Right cardiac atrium (tissue), 5 donors: ENCODE results near the gene RNF213. TPM values are rescaled to one million over a fixed set of nuclear protein-coding genes. Genes with fewer than 3 reads are reported as not detected.

Experiments used
- ATAC-seq, 2 donors: fragments of 200-7000 bp; cut with Tn5 transposase; one replicate each; pipeline versions ENCODE4 v1.8.0 to v1.9.1; 2020; ENCODE audit warnings: moderate library complexity in 2 of 2, mild to moderate bottlenecking in 1 of 2
- DNase-seq, 3 donors: peaks; one replicate each; pipeline ENCODE4 v3.0.0-alpha.2; 2020
- H3K27ac ChIP-seq: one replicate; pipeline ENCODE4 v1.5.1; 2013; ENCODE audit warnings: mild to moderate bottlenecking, low read length, control low read depth, moderate library complexity
- H3K27me3 ChIP-seq: one replicate; pipeline ENCODE4 v1.6.1; 2013; ENCODE audit not compliant: control insufficient read depth, insufficient read depth
- H3K4me1 ChIP-seq: one replicate; pipeline ENCODE4 v1.6.1; 2013; ENCODE audit warnings: low read length; ENCODE audit not compliant: control insufficient read depth, insufficient read depth
- H3K4me3 ChIP-seq: one replicate; pipeline ENCODE4 v1.5.1; 2013; ENCODE audit warnings: low read length, control low read depth
- H3K9me3 ChIP-seq: one replicate; pipeline ENCODE4 v1.6.1; 2013; ENCODE audit warnings: low read length; ENCODE audit not compliant: control insufficient read depth
- WGBS: extraction: QIAGEN DNeasy Blood & Tissue Kit; methylation state at CpG from one replicate; pipeline ENCODE4 v1.1.7; 2013; 5-methylcytosine and 5-hydroxymethylcytosine counted together
- intact Hi-C, 4 donors: fragments of 100-400 bp; cut with DNase I; formaldehyde crosslinking; loops; one replicate each; pipeline versions ENCODE4 v1.11.0 to v1.14.0; 2022 to 2023
- polyA plus RNA-seq: library from polyadenylated mRNA; stranded (reverse); fragments of 200-250 nt; gene quantifications from one replicate; pipeline ENCODE4 v1.2.3, GENCODE V29; 2013
- total RNA-seq, 4 donors: library from RNA; stranded (reverse); fragmentation: NEBNext Ultra II Directional; extraction: Animal tissue kit (Norgen Biotek cat#: 25700); gene quantifications; one replicate each; pipeline ENCODE4 v1.2.1, GENCODE V29; 2021
- donor health status: healthy with polysubstance abuse.
- donor health status: DM: no; HTN: yes; CAD: no.
- donor health status: DM: no; HTN: no; CAD: no.
- donor health status: DM: no; HTN: yes; CAD: no; lungs with severe emphysema.
- donor health status: DM: yes; HTN: yes; CAD: no.

RNF213 gene
- total and polyA plus RNA-seq, 5 donors = 28.7 to 49.7 (median 43.0) TPM

DNA sequence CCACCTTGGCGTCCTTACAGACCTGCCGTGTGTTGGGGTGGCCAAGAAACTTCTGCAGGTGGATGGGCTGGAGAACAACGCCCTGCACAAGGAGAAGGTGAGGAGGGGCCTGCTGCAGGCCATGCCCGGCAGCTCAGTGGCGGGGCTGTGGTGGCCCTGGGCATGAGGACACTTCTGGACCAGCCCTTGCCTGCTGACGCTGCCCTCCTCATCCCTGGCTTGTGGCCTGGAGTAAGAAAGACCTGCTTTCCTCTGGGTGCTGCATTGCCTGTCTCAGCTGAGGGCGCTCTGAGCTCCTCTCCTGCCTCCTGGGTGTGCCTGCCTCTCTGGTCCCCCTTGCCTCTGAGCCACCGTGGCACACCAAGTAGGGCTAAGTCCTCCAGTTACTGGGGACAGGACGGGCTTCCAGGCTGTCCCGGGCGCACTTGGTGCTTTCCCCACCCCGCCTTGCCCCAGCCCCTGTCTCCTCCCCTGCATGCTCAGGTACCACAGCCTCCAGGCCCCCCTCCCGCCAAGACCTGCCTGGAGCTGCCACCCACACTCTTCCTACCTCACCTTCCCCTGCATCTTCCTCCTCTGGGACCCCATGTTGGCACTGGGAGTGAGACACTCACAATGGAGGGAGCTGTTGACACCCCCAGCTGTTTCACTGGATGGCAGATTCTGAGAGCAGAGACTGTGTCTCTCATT lies 163.0 kb downstream of the RNF213 start:
- no peaks in the 10 kb centered on the region for H3K9me3 ChIP-seq
- 79% methylated on average over 13 of the region's 13 CpGs for WGBS
- H3K4me3 ChIP-seq = no peak overlapping the region
- H3K27me3 ChIP-seq = no peaks in the 10 kb centered on the region
- no peak overlapping the region for H3K27ac ChIP-seq
- DNase-seq (no peak), ATAC-seq (no peak)
- intact Hi-C loops = loop anchor here in 2 of 4 donors (2.0 to 10.0 kb wide), 2 partner anchors 557 to 681 kb away; no protein-coding TSS in a partner anchor
- no peaks in the 10 kb centered on the region for H3K4me1 ChIP-seq

DNA sequence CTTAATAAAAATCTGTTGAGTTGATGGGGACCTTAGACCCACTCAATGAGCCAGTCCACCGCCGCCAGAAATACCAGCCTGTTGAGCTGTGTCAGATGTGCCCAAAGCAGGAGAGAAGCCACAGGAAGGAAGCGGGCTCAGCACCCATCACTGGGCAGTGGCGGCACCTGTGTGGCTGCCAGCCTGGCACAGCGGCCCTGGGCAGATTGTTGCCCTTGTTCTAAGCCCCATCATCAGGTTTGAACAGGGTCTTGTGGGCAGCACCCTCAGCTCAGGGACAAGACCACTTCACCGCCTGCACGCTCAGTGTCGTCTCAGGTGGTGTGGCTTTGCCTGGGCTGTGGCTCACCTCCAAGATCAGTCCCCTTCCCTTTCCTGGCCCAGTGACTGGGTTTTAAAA lies 163.6 kb downstream of the RNF213 start:
- 79% methylated on average over 8 of the region's 8 CpGs for WGBS
- peak in 2 of 3 donors; percentile 33 to 59 for DNase-seq
- intact Hi-C loops = loop anchor here in 2 of 4 donors (2.0 to 10.0 kb wide), 2 partner anchors 557 to 681 kb away; no protein-coding TSS in a partner anchor
- no peaks in the 10 kb centered on the region for H3K9me3 ChIP-seq
- H3K4me3 ChIP-seq = no peak overlapping the region
- no peak overlapping the region for H3K27ac ChIP-seq
- H3K4me1 ChIP-seq = no peaks in the 10 kb centered on the region
- H3K27me3 ChIP-seq = no peaks in the 10 kb centered on the region
- no peak for ATAC-seq

DNA sequence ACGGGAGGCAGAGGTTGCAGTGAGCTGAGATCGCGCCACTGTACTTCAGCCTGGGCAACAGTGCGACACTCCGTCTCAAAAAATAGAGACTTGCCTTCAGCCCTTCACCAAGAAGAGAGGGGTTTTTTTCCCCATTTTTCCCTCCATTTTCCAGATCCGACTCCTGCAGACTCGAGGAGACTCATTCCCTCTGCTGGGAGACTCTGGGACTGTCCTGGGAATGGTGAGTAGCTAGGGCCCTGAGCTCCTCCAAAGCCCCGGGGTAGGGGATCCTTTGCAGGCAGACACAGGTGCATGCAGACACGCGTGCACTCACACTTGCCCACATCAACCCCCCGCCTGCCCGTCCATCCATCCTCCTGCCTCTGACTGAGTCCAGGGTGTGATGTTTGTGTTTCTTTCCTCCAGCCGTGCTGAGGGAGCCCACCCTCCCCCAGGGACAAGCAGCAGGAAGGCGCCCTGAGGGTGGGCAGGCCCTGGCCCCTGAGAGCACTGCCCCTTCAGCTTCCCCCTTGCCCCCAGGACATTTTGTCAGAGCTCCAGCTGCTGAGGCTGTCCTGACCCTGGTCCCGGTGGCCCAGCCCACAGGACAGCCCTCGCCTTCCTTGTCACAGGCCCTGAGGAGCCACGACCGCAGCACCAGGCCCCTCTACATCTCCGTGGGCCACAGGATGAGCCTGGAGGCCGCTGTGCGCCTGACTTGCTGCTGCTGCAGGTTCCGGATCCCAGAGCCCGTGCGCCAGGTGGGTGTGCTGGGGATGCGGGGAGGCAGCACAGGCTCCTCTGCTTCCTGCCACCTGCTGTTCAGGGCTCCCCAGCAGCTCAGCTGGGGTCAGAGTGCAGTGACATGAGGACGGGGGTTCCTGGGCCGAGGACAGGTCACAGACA lies 164.5 kb downstream of the RNF213 start:
- no peaks in the 10 kb centered on the region for H3K27me3 ChIP-seq
- DNase-seq = peak in 1 of 3 donors; percentile 37

DNA sequence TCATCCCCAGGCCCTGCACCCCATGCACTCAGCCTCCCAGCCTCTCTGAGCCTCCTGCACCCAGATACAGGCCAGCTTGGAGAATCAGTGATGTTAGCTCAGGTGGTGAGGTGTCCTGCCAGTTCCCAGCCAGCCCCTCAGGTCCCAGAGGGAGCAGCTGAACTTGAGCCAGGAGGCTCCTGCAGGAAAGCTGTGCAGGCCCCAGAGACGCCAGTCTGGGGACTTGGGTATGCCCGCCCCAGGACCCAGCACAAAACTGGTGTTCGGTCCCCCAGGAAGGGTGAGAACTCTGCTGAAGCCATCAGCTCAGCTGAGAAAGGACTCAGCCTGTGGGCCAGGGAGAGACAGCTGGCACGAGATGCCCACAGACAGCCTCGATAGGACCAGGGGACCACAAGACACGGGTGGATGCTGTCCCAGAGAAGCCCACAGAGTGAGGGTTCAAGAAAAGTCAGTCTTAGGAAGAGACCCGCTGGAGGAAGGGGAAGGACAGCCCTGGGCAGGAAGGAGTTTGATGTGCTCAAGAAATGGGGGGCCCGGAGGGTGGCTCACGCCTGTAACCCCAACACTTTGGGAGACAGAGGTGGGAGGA lies 165.3 kb downstream of the RNF213 start:
- Histone ChIP-seq H3K27ac (no peak overlapping the region), H3K27me3 (no peaks in the 10 kb centered on the region), H3K9me3 (no peaks in the 10 kb centered on the region), H3K4me3 (no peak overlapping the region), H3K4me1 (no peaks in the 10 kb centered on the region)
- intact Hi-C loops = loop anchor here (2.0 to 10.0 kb wide), 4 partner anchors 146 to 679 kb away; no protein-coding TSS in a partner anchor
- ATAC-seq (no peak), DNase-seq (peak in 1 of 3 donors; percentile 39)
- WGBS = 82% methylated on average over 9 of the region's 9 CpGs

More for the DNA sequence above, 164.5 kb downstream of the RNF213 start:
- Histone ChIP-seq H3K9me3 (no peaks in the 10 kb centered on the region), H3K4me3 (no peak overlapping the region), H3K4me1 (no peaks in the 10 kb centered on the region), H3K27ac (no peak overlapping the region)
- intact Hi-C loops = loop anchor here (2.0 to 10.0 kb wide), 4 partner anchors 147 to 680 kb away; no protein-coding TSS in a partner anchor
- ATAC-seq = no peak
- WGBS = 81% methylated on average over 27 of the region's 27 CpGs

DNA sequence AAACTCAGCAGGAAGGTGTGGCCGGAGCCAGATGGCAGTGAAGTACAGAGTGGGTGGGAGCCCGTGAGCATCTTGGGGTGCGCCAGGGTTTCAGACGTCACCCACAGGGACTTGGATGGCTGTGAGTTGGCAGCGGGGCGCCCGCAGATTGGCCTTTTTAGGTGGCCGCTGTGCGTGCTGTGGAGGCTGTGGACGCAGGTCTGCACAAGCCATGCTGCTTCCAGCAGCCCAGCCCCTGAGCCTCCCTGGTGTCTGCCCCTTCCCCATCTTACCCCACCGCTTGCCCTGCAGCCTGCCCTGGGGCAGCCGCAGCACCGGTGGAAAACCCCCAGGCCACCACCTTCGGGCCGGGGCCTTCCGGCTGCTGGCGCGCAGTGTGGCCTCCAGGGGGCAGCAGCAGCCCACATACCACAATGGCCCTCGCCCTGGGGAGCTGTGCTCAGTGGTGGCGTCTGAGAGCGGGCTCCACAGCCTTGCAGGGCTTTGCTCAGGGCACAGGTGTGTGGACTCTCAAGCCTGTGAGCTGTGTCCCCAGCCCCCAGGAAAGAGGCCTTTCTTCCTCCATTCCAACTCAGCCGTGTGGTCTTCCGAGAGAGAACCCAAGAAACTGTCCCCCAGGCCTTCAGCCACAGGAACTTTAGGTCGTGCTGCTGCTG lies 166.1 kb downstream of the RNF213 start:
- ATAC-seq (peak; percentile 71 to 77), DNase-seq (peak; percentile 72 to 88 (median 88))
- H3K27ac ChIP-seq = no peak overlapping the region
- H3K4me1 ChIP-seq = no peaks in the 10 kb centered on the region
- 39% methylated on average over 24 of the region's 24 CpGs for WGBS
- intact Hi-C loops = loop anchor here in 3 of 4 donors (5.0 to 10.0 kb wide), 3 partner anchors 146 to 678 kb away; no protein-coding TSS in a partner anchor
- no peaks in the 10 kb centered on the region for H3K9me3 ChIP-seq
- H3K4me3 ChIP-seq = no peak overlapping the region
- H3K27me3 ChIP-seq = no peaks in the 10 kb centered on the region

DNA sequence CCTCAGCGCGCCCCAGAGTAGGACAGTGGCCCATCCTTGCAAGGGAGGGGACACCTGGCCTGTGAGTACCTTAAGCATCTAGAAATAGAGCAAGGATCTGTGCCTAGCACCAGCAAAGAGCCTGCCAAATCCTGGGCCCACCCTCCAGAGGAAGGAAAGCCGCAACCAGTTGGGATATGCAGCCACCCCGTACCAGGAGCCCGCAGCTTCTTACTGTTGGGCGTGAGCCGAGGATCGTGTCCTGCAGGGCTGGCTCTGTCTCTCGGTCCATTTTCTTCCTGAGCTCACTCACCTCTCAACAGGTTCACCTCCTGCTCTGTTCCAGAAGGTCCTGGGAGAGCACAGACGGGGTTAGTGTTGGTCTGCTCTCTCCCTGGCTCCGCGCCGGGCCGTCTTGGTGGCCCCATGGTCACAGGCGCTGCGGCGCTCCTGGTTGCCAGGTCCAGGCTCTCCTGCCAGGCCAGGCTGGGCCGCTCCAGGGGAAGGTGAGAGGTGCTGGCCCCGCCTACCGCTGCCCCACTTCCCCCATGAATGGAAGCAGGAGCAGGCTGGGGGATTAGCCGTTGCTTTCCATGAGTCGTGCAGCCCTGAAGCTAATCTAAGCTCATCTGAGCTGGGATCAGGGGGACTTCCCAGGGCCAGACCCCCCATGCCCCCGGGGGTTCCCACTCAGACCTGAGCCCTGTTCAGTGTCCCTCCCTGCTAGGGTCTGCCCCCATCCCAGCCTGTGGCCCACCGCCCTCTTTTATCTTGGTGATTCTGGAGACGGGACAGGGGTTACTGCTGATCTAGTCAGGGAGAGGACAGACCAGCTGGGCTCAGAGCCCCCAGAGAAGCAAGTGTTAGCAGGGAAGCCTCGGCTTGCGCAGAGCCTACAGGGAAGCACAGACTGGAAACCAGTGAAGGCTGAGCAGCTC lies 167.0 kb downstream of the RNF213 start:
- H3K27me3 ChIP-seq = no peaks in the 10 kb centered on the region
- ATAC-seq (no peak), DNase-seq (peak in 1 of 3 donors; percentile 64)
- no peaks in the 10 kb centered on the region for H3K4me1 ChIP-seq
- H3K4me3 ChIP-seq = no peak overlapping the region
- no peaks in the 10 kb centered on the region for H3K9me3 ChIP-seq
- no peak overlapping the region for H3K27ac ChIP-seq
- WGBS = 86% methylated on average over 27 of the region's 27 CpGs
- intact Hi-C loops = loop anchor here in 3 of 4 donors (5.0 to 10.0 kb wide), 3 partner anchors 145 to 677 kb away; no protein-coding TSS in a partner anchor

DNA sequence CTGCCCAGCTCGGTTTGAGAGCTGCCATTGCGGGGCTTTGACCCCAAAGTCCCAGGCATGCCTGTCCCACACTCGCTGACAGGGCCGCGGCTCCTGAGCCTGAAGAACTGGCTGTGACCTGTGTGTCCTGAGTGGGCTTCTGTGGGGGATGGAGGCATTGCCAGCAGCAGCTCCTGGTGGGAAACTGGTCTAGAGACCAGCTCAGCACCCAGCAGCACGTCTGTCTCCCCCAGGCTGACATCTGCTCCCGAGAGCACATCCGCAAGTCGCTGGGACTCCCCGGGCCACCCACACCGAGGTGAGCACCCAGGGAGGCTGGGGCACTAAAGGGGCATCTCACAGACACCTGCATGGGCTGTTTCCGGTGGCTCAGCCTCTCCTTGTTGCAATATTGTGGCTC lies 167.7 kb downstream of the RNF213 start:
- 92% methylated on average over 12 of the region's 12 CpGs for whole genome bisulfite sequencing
- no peaks in the 10 kb centered on the region for H3K4me1 ChIP-seq
- H3K27me3 ChIP-seq = no peaks in the 10 kb centered on the region
- H3K4me3 ChIP-seq = no peak overlapping the region
- DNase-seq (no peak), ATAC-seq (no peak)
- intact Hi-C loops = loop anchor here in 3 of 4 donors (5.0 to 10.0 kb wide), 3 partner anchors 144 to 676 kb away; no protein-coding TSS in a partner anchor
- no peaks in the 10 kb centered on the region for H3K9me3 ChIP-seq
- no peak overlapping the region for H3K27ac ChIP-seq

DNA sequence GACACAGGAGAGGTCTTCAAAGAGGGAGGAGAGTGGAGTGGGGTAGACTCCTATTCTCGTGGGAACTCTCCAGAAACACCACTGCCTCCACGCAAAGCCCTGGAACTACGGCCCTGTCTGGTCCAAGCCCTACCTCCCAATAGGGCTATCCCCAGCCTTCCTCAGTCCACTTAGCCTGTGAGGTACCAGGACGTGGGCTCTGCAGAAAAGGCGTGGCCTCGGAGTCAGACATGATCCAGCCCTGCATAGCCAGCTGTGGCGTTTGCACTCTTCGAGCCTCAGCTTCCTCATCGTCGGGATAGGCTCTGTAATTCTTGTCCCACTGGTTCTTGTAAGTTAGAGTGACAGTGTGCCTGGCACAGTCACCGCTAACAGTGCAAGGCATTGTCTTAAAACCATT lies 168.1 kb downstream of the RNF213 start:
- 89% methylated on average over 11 of the region's 11 CpGs for WGBS
- DNase-seq (no peak), ATAC-seq (no peak)
- intact Hi-C loops = loop anchor here in 3 of 4 donors (5.0 to 10.0 kb wide), 3 partner anchors 144 to 676 kb away; no protein-coding TSS in a partner anchor
- Histone ChIP-seq H3K4me1 (no peaks in the 10 kb centered on the region), H3K9me3 (no peaks in the 10 kb centered on the region), H3K27me3 (no peaks in the 10 kb centered on the region), H3K27ac (no peak overlapping the region), H3K4me3 (no peak overlapping the region)

DNA sequence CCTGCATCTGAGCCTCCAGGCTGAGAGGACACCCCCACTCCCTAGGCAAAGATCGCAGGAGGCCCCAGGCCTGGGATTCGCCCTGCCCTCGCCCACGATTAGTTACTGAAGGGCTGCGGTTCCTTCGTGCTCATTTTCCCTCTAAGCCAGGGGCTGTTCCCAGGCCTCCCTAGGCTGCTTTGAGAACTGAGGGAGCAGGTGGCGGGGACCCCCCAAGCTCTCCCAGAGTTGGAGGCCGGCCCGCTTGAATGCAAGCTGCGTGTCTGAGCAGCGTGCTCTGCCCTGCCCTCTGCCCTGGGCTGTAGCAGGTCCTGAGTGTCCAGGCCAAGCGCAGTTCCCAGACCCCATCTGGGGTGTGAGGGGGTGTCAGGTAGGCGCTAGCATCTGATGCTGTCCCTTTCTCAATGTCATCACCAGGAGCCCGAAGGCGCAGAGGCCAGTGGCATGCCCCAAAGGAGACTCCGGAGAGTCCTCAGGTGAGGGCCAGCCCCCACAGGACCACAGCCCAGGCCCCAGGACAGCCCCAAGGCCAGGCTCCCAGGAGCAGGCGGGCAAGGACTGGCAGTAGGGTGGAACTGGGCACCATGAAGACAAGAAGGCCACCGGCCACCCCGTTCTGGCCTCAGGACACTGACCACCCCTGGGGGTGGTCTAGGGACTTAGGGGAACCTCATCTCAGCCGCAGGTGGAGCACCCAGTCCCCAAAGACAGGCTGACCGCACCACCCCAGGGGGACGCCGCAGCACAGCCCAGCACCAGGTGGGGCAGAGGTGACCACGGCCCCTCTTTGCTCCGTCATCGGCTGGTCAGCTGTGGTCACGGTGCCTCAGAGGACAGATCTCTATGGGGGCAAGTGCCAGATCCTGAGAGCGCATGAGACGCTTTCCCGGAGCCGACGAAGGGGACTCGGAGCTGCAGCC lies 169.0 kb downstream of the RNF213 start:
- WGBS = 94% methylated on average over 33 of the region's 33 CpGs
- Histone ChIP-seq H3K27ac (no peak overlapping the region), H3K4me1 (no peaks in the 10 kb centered on the region), H3K9me3 (no peaks in the 10 kb centered on the region), H3K4me3 (no peak overlapping the region), H3K27me3 (no peaks in the 10 kb centered on the region)
- no peak for ATAC-seq
- intact Hi-C loops = loop anchor here in 3 of 4 donors (5.0 to 10.0 kb wide), 4 partner anchors 143 to 675 kb away; no protein-coding TSS in a partner anchor
- DNase-seq = peak in 1 of 3 donors; percentile 51
